Measurements from ENCODE around the gene MORF4L2.

DNA sequence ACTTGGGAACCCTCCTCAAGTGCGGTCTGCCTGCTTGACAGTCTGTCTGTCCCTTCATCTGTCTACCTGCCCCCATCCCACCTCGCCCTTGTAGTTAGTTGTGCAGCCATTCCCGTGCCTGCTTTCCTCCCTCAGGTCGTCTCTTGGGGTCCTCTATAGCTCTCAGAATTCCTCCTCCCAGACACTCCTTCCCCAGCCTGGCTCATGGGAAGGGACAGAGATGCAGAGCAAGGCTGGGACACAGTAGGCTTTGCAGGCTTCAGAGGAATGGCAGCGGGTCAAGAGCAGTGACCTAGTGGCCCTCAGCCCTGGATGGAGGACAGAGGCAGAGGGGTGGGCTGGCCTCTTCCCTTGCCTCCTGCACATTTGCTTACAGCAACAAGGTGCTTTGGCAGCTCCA is 42.5 kb upstream of the MORF4L2 start:
- TF ChIP-seq, protein P1, sequence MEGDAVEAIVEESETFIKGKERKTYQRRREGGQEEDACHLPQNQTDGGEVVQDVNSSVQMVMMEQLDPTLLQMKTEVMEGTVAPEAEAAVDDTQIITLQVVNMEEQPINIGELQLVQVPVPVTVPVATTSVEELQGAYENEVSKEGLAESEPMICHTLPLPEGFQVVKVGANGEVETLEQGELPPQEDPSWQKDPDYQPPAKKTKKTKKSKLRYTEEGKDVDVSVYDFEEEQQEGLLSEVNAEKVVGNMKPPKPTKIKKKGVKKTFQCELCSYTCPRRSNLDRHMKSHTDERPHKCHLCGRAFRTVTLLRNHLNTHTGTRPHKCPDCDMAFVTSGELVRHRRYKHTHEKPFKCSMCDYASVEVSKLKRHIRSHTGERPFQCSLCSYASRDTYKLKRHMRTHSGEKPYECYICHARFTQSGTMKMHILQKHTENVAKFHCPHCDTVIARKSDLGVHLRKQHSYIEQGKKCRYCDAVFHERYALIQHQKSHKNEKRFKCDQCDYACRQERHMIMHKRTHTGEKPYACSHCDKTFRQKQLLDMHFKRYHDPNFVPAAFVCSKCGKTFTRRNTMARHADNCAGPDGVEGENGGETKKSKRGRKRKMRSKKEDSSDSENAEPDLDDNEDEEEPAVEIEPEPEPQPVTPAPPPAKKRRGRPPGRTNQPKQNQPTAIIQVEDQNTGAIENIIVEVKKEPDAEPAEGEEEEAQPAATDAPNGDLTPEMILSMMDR (IDR thresholded peaks at IDR 0.05; ENCODE audit: low read length): no peak
- no peak for TF ChIP-seq EZH2 (IDR thresholded peaks at IDR 0.05; ENCODE audit: borderline replicate concordance, low read length)
